SK-N-SH (cell line): ENCODE data around the gene LEPR.

Experiments
- CHD2 ChIP-seq: fragments of 150-350 bp; IDR thresholded peaks from 2 replicates; pipeline ENCODE4 v1.6.1; 2018; ENCODE audit warnings: low read length; ENCODE audit not compliant: partially characterized antibody
- CTCF ChIP-seq: fragments of 200-600 bp; sonication (generic); IDR thresholded peaks from 2 replicates; pipeline ENCODE4 v1.6.1; 2017; ENCODE audit warnings: antibody characterized with exemption, mild to moderate bottlenecking, moderate library complexity
- EP300 ChIP-seq, 2 experiments: IDR thresholded peaks; 2 replicates each; pipeline versions ENCODE4 v1.4.0 to v1.6.1; 2012; ENCODE audit warnings: borderline replicate concordance in 1 of 2, low read depth in 1 of 2, low read length in 1 of 2
- GABPA ChIP-seq: IDR thresholded peaks from 2 replicates; pipeline ENCODE4 v1.4.0; 2012; ENCODE audit warnings: low read depth, mild to moderate bottlenecking
- GATA2 ChIP-seq: sonication (generic); formaldehyde crosslinking; IDR thresholded peaks from 2 replicates; pipeline ENCODE4 v1.5.0; 2020; ENCODE audit warnings: mild to moderate bottlenecking, missing genetic modification reagents
- POLR2AphosphoS5 ChIP-seq: IDR thresholded peaks from 2 replicates; pipeline ENCODE4 v1.6.1; 2012; ENCODE audit warnings: low read depth, low read length
- RAD21 ChIP-seq: IDR thresholded peaks from 2 replicates; pipeline ENCODE4 v1.6.1; 2012; ENCODE audit warnings: mild to moderate bottlenecking, low read length
- SIN3A ChIP-seq: IDR thresholded peaks from 2 replicates; pipeline ENCODE4 v1.6.1; 2012; ENCODE audit warnings: low read depth, mild to moderate bottlenecking, low read length, moderate library complexity, borderline replicate concordance
- TAF1 ChIP-seq: IDR thresholded peaks from 2 replicates; pipeline ENCODE4 v1.6.1; 2012; ENCODE audit warnings: low read depth, mild to moderate bottlenecking, low read length, moderate library complexity, borderline replicate concordance
- TCF12 ChIP-seq: IDR thresholded peaks from 2 replicates; pipeline ENCODE4 v1.4.0; 2012
- USF2 ChIP-seq: fragments of 150-350 bp; IDR thresholded peaks from 2 replicates; pipeline ENCODE4 v1.6.1; 2017; ENCODE audit warnings: antibody characterized with exemption, low read length, low read depth, borderline replicate concordance

DNA sequence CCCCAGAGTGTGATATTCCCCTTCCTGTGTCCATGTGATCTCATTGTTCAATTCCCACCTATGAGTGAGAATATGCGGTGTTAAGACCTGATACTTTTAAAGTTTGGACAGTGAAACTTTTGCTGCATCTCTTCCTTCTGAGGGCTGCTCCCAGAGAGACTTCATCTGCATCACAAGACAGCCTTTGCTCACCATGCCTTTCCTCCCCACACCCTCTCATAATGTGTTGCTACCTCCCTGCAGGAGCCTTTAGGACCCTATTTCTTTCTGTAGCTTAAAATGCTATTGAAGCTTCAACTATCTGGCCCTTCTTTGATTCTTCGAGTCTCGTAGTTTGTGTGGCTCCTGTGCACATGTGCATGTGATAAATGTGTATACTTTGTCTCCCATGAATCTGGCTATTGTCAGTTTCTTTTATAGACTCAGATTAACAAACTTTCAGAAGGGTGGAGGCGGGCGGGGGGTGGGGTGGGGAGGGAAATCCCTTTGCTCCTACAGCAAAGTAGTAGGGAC, 23.7 kb downstream of the LEPR start:
- no peak for TF ChIP-seq CTCF
- TF ChIP-seq TAF1: no peak
- no peak for TF ChIP-seq POLR2AphosphoS5
- TF ChIP-seq GATA2 (CRISPR knock-in tag): no peak
- no peak for TF ChIP-seq CHD2
- no peak for TF ChIP-seq EP300 (IDR thresholded peaks at IDR 0.05; ENCODE audit: borderline replicate concordance in 1 of 2, low read depth in 1 of 2, low read length in 1 of 2)
- no peak for TF ChIP-seq TCF12
- no peak for TF ChIP-seq GABPA
- TF ChIP-seq SIN3A: no peak
- no peak for TF ChIP-seq USF2
- no peak for TF ChIP-seq RAD21
